ENCODE results near the gene RIF1.

RIF1 gene

GRCh38 chr2:151476287-151476686 lies 66.6 kb downstream of the RIF1 start:
- 91 to 100% methylated on average over 1 of the region's 1 CpG for WGBS, 2 experiments
- Histone ChIP-seq H3K4me3 (ENCODE audit: insufficient read depth, low read depth, low read length) (no peak overlapping the region), H3K27me3 (ENCODE audit: control insufficient read depth, insufficient read depth, low read length, poor library complexity, severe bottlenecking) (no peaks in the 10 kb centered on the region), H3K4me1 (ENCODE audit: control insufficient read depth, insufficient read depth, low read length) (no peaks in the 10 kb centered on the region), H3K27ac (ENCODE audit: insufficient read depth, low read depth, low read length, poor library complexity, severe bottlenecking) (no peak overlapping the region), H3K36me3 (ENCODE audit: control insufficient read depth, insufficient read depth, low read length) (peaks cover 10% of the 10 kb centered on the region), H3K9me3 (ENCODE audit: control insufficient read depth, low read length) (no peaks in the 10 kb centered on the region)

GRCh38 chr2:151478011-151478410 lies 68.3 kb downstream of the RIF1 start:
- Histone ChIP-seq H3K36me3 (ENCODE audit: control insufficient read depth, insufficient read depth, low read length) (peaks cover 10% of the 10 kb centered on the region), H3K4me3 (ENCODE audit: insufficient read depth, low read depth, low read length) (no peak overlapping the region), H3K27me3 (ENCODE audit: control insufficient read depth, insufficient read depth, low read length, poor library complexity, severe bottlenecking) (no peaks in the 10 kb centered on the region), H3K4me1 (ENCODE audit: control insufficient read depth, insufficient read depth, low read length) (no peaks in the 10 kb centered on the region), H3K27ac (ENCODE audit: insufficient read depth, low read depth, low read length, poor library complexity, severe bottlenecking) (no peak overlapping the region), H3K9me3 (ENCODE audit: control insufficient read depth, low read length) (no peaks in the 10 kb centered on the region)
- WGBS, 2 experiments: 95% methylated on average over 4 of the region's 4 CpGs

- Histone ChIP-seq H3K4me3 (ENCODE audit: insufficient read depth, low read depth, low read length) (no peak overlapping the region), H3K9me3 (ENCODE audit: control insufficient read depth, low read length) (no peaks in the 10 kb centered on the region), H3K36me3 (ENCODE audit: control insufficient read depth, insufficient read depth, low read length) (no peaks in the 10 kb centered on the region), H3K27me3 (ENCODE audit: control insufficient read depth, insufficient read depth, low read length, poor library complexity, severe bottlenecking) (no peaks in the 10 kb centered on the region), H3K4me1 (ENCODE audit: control insufficient read depth, insufficient read depth, low read length) (no peaks in the 10 kb centered on the region), H3K27ac (ENCODE audit: insufficient read depth, low read depth, low read length, poor library complexity, severe bottlenecking) (no peak overlapping the region)
- WGBS, 2 experiments: 96 to 97% methylated on average over 5 of the region's 5 CpGs
Measured at GRCh38 chr2:151481744-151482143, 72.0 kb downstream of the RIF1 start.

- H3K27me3 ChIP-seq (ENCODE audit: control insufficient read depth, insufficient read depth, low read length, poor library complexity, severe bottlenecking): no peaks in the 10 kb centered on the region
- no peak overlapping the region for H3K4me3 ChIP-seq (ENCODE audit: insufficient read depth, low read depth, low read length)
- no peaks in the 10 kb centered on the region for H3K4me1 ChIP-seq (ENCODE audit: control insufficient read depth, insufficient read depth, low read length)
- no peak overlapping the region for H3K27ac ChIP-seq (ENCODE audit: insufficient read depth, low read depth, low read length, poor library complexity, severe bottlenecking)
- H3K36me3 ChIP-seq (ENCODE audit: control insufficient read depth, insufficient read depth, low read length): no peaks in the 10 kb centered on the region
- H3K9me3 ChIP-seq (ENCODE audit: control insufficient read depth, low read length): no peaks in the 10 kb centered on the region
- WGBS, 2 experiments: 64 to 82% methylated on average over 2 to 3 of the region's 4 CpGs
Measured at GRCh38 chr2:151482171-151482725, 72.5 kb downstream of the RIF1 start.

GRCh38 chr2:151483546-151483945 lies 73.8 kb downstream of the RIF1 start:
- no peak overlapping the region for H3K4me3 ChIP-seq (ENCODE audit: insufficient read depth, low read depth, low read length)
- WGBS, 2 experiments: 97% methylated on average over 6 of the region's 6 CpGs
- no peak overlapping the region for H3K27ac ChIP-seq (ENCODE audit: insufficient read depth, low read depth, low read length, poor library complexity, severe bottlenecking)
- H3K4me1 ChIP-seq (ENCODE audit: control insufficient read depth, insufficient read depth, low read length): no peaks in the 10 kb centered on the region
- no peaks in the 10 kb centered on the region for H3K27me3 ChIP-seq (ENCODE audit: control insufficient read depth, insufficient read depth, low read length, poor library complexity, severe bottlenecking)
- no peaks in the 10 kb centered on the region for H3K9me3 ChIP-seq (ENCODE audit: control insufficient read depth, low read length)
- H3K36me3 ChIP-seq (ENCODE audit: control insufficient read depth, insufficient read depth, low read length): no peaks in the 10 kb centered on the region

- Histone ChIP-seq H3K27me3 (ENCODE audit: control insufficient read depth, insufficient read depth, low read length, poor library complexity, severe bottlenecking) (no peaks in the 10 kb centered on the region), H3K36me3 (ENCODE audit: control insufficient read depth, insufficient read depth, low read length) (no peaks in the 10 kb centered on the region), H3K4me1 (ENCODE audit: control insufficient read depth, insufficient read depth, low read length) (no peaks in the 10 kb centered on the region), H3K4me3 (ENCODE audit: insufficient read depth, low read depth, low read length) (no peak overlapping the region), H3K27ac (ENCODE audit: insufficient read depth, low read depth, low read length, poor library complexity, severe bottlenecking) (no peak overlapping the region), H3K9me3 (ENCODE audit: control insufficient read depth, low read length) (no peaks in the 10 kb centered on the region)
- WGBS, 2 experiments: 88 to 94% methylated on average over 4 of the region's 4 CpGs
Measured at GRCh38 chr2:151484100-151484499, 74.4 kb downstream of the RIF1 start.

GRCh38 chr2:151486053-151486452 lies 76.4 kb downstream of the RIF1 start:
- H3K27ac ChIP-seq (ENCODE audit: insufficient read depth, low read depth, low read length, poor library complexity, severe bottlenecking): no peak overlapping the region
- WGBS, 2 experiments: 100% methylated on average over 1 of the region's 1 CpG
- no peaks in the 10 kb centered on the region for H3K36me3 ChIP-seq (ENCODE audit: control insufficient read depth, insufficient read depth, low read length)
- no peaks in the 10 kb centered on the region for H3K27me3 ChIP-seq (ENCODE audit: control insufficient read depth, insufficient read depth, low read length, poor library complexity, severe bottlenecking)
- H3K4me3 ChIP-seq (ENCODE audit: insufficient read depth, low read depth, low read length): no peak overlapping the region
- no peaks in the 10 kb centered on the region for H3K9me3 ChIP-seq (ENCODE audit: control insufficient read depth, low read length)
- H3K4me1 ChIP-seq (ENCODE audit: control insufficient read depth, insufficient read depth, low read length): no peaks in the 10 kb centered on the region

- no peak overlapping the region for H3K27ac ChIP-seq (ENCODE audit: insufficient read depth, low read depth, low read length, poor library complexity, severe bottlenecking)
- no peak overlapping the region for H3K4me3 ChIP-seq (ENCODE audit: insufficient read depth, low read depth, low read length)
- 93 to 98% methylated on average over 9 of the region's 9 CpGs for WGBS, 2 experiments
- H3K9me3 ChIP-seq (ENCODE audit: control insufficient read depth, low read length): no peaks in the 10 kb centered on the region
- no peaks in the 10 kb centered on the region for H3K4me1 ChIP-seq (ENCODE audit: control insufficient read depth, insufficient read depth, low read length)
- no peaks in the 10 kb centered on the region for H3K27me3 ChIP-seq (ENCODE audit: control insufficient read depth, insufficient read depth, low read length, poor library complexity, severe bottlenecking)
- H3K36me3 ChIP-seq (ENCODE audit: control insufficient read depth, insufficient read depth, low read length): no peaks in the 10 kb centered on the region
Measured at GRCh38 chr2:151490276-151490675, 80.6 kb downstream of the RIF1 start.

GRCh38 chr2:151491496-151491895 lies 81.8 kb downstream of the RIF1 start:
- Histone ChIP-seq H3K4me1 (ENCODE audit: control insufficient read depth, insufficient read depth, low read length) (no peaks in the 10 kb centered on the region), H3K27me3 (ENCODE audit: control insufficient read depth, insufficient read depth, low read length, poor library complexity, severe bottlenecking) (no peaks in the 10 kb centered on the region), H3K4me3 (ENCODE audit: insufficient read depth, low read depth, low read length) (no peak overlapping the region), H3K9me3 (ENCODE audit: control insufficient read depth, low read length) (no peaks in the 10 kb centered on the region), H3K36me3 (ENCODE audit: control insufficient read depth, insufficient read depth, low read length) (no peaks in the 10 kb centered on the region), H3K27ac (ENCODE audit: insufficient read depth, low read depth, low read length, poor library complexity, severe bottlenecking) (no peak overlapping the region)
- WGBS, 2 experiments: 95 to 99% methylated on average over 4 of the region's 4 CpGs

- no peak overlapping the region for H3K27ac ChIP-seq (ENCODE audit: insufficient read depth, low read depth, low read length, poor library complexity, severe bottlenecking)
- WGBS, 2 experiments: 75% methylated on average over 1 of the region's 1 CpG; no CpG with 5 or more reads in 1 of the 2 experiments
- no peaks in the 10 kb centered on the region for H3K36me3 ChIP-seq (ENCODE audit: control insufficient read depth, insufficient read depth, low read length)
- H3K27me3 ChIP-seq (ENCODE audit: control insufficient read depth, insufficient read depth, low read length, poor library complexity, severe bottlenecking): no peaks in the 10 kb centered on the region
- H3K4me3 ChIP-seq (ENCODE audit: insufficient read depth, low read depth, low read length): no peak overlapping the region
- peaks cover 8% of the 10 kb centered on the region for H3K4me1 ChIP-seq (ENCODE audit: control insufficient read depth, insufficient read depth, low read length)
- H3K9me3 ChIP-seq (ENCODE audit: control insufficient read depth, low read length): no peaks in the 10 kb centered on the region
Measured at GRCh38 chr2:151498178-151498577, 88.5 kb downstream of the RIF1 start.

GRCh38 chr2:151506170-151506569 lies 96.5 kb downstream of the RIF1 start:
- 92 to 93% methylated on average over 4 of the region's 4 CpGs for WGBS, 2 experiments
- no peaks in the 10 kb centered on the region for H3K9me3 ChIP-seq (ENCODE audit: control insufficient read depth, low read length)
- no peak overlapping the region for H3K4me3 ChIP-seq (ENCODE audit: insufficient read depth, low read depth, low read length)
- no peaks in the 10 kb centered on the region for H3K27me3 ChIP-seq (ENCODE audit: control insufficient read depth, insufficient read depth, low read length, poor library complexity, severe bottlenecking)
- H3K27ac ChIP-seq (ENCODE audit: insufficient read depth, low read depth, low read length, poor library complexity, severe bottlenecking): no peak overlapping the region
- H3K36me3 ChIP-seq (ENCODE audit: control insufficient read depth, insufficient read depth, low read length): no peaks in the 10 kb centered on the region
- no peaks in the 10 kb centered on the region for H3K4me1 ChIP-seq (ENCODE audit: control insufficient read depth, insufficient read depth, low read length)

Measured in ectodermal cell (in vitro differentiated cells).